ENCODE measurements around the gene ZFP90. TPM values are rescaled to one million over a fixed set of nuclear protein-coding genes. Genes with fewer than 3 reads are reported as not detected.

ZFP90 gene
- total and polyA plus RNA-seq, 9 of the 15 experiments (the other 6 are each of a cell fraction or from before 2014, with no cell fraction given), result 0.66 to 2.9 (median 2.3) TPM

DNA sequence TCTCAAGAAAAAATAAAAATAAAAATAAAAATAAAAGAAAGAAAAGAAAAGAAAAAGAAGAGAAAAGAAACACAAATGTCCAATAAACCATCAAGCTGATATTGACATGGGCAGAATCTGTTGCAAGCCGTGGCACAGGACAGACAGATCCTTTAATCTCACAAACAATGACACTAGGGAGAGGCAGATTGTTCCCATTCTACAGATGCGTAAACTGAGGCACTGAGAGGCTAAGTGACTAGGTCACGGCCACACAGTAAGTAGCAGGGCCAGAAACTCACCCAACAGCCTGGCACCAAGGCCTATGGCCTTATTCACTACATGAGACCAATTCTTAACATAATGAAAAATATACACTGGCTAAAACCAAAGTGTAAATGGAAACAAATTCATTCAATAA, 28.3 kb upstream of the ZFP90 start (continued):
- TF ChIP-seq, protein P1, sequence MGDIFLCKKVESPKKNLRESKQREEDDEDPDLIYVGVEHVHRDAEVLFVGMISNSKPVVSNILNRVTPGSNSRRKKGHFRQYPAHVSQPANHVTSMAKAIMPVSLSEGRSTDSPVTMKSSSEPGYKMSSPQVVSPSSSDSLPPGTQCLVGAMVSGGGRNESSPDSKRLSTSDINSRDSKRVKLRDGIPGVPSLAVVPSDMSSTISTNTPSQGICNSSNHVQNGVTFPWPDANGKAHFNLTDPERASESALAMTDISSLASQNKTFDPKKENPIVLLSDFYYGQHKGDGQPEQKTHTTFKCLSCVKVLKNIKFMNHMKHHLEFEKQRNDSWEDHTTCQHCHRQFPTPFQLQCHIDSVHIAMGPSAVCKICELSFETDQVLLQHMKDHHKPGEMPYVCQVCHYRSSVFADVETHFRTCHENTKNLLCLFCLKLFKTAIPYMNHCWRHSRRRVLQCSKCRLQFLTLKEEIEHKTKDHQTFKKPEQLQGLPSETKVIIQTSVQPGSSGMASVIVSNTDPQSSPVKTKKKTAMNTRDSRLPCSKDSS (IDR thresholded peaks at IDR 0.05; ENCODE audit: low read depth, partially characterized antibody), result no peak
- peak; percentile 91 for TF ChIP-seq BCOR (IDR thresholded peaks at IDR 0.05)
- TF ChIP-seq, protein P2, sequence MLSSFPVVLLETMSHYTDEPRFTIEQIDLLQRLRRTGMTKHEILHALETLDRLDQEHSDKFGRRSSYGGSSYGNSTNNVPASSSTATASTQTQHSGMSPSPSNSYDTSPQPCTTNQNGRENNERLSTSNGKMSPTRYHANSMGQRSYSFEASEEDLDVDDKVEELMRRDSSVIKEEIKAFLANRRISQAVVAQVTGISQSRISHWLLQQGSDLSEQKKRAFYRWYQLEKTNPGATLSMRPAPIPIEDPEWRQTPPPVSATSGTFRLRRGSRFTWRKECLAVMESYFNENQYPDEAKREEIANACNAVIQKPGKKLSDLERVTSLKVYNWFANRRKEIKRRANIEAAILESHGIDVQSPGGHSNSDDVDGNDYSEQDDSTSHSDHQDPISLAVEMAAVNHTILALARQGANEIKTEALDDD (IDR thresholded peaks at IDR 0.05), result no peak
- TF ChIP-seq TCF3 (CRISPR knock-in tag; IDR thresholded peaks at IDR 0.05), result no peak
- TF ChIP-seq MTA3 (IDR thresholded peaks at IDR 0.05; ENCODE audit: borderline replicate concordance), result no peak
- TF ChIP-seq, protein P3, sequence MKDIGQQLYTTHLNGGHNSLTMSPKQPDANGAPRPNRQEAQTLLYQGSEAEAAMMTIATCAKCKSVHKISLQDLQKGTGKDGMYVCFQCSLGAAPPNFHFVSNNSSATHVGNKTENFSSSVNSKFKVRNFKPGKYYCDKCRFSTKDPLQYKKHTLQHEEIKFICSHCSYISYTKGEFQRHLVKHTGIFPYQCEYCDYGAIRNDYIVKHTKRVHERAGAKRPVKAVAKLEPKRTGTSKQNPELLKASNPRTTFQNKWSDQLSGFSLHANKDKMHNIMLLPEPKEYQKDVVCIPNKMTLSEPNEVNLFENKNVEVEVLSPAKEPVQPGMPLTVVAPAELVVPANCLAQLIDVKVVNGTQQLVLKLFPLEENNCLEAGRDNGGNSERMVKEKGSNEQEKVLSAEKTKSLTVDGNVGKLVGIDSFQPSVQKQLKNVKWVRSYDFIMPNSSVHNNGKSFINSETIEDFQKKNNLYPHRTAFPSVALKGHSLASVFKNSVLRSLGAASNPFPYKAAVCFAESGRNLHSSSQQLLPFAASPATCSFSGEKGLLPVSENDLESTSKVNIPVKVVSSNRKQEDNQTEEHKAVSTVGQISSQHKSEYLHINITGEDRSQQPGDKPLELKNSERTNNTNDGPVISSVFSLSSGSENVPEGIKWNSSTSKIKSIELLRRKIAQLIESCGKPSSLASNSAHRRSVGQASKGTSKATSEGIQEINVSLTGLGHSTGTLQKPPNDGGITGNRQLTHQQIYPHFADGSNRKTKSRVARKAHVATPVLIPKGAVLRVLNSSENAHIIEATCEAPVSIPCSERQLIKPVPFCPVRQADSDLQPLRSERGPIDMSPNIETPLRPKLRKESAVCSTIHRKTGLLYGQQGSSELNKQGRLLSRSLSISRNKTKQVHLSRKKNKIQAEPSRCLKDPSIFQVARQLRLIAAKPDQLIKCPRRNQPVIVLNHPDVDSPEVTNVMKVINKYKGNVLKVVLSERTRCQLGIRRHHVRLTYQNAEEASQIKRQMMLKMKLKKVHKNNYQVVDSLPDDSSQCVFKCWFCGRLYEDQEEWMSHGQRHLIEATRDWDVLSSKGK (CRISPR knock-in tag; IDR thresholded peaks at IDR 0.05), result no peak
- no peak for TF ChIP-seq PTBP1 (IDR thresholded peaks at IDR 0.05; ENCODE audit: low read depth, low read length)
- TF ChIP-seq SMARCA5 (IDR thresholded peaks at IDR 0.05), result peak; percentile 49; the same call in 1 of the 2 replicates
- peak; percentile 46; the same call in 1 of the 2 replicates for TF ChIP-seq CBX1 (IDR thresholded peaks at IDR 0.05; ENCODE audit: low read depth)
- TF ChIP-seq ZC3H4 (CRISPR knock-in tag; IDR thresholded peaks at IDR 0.05; ENCODE audit: borderline replicate concordance), result no peak
- TF ChIP-seq, protein P4, sequence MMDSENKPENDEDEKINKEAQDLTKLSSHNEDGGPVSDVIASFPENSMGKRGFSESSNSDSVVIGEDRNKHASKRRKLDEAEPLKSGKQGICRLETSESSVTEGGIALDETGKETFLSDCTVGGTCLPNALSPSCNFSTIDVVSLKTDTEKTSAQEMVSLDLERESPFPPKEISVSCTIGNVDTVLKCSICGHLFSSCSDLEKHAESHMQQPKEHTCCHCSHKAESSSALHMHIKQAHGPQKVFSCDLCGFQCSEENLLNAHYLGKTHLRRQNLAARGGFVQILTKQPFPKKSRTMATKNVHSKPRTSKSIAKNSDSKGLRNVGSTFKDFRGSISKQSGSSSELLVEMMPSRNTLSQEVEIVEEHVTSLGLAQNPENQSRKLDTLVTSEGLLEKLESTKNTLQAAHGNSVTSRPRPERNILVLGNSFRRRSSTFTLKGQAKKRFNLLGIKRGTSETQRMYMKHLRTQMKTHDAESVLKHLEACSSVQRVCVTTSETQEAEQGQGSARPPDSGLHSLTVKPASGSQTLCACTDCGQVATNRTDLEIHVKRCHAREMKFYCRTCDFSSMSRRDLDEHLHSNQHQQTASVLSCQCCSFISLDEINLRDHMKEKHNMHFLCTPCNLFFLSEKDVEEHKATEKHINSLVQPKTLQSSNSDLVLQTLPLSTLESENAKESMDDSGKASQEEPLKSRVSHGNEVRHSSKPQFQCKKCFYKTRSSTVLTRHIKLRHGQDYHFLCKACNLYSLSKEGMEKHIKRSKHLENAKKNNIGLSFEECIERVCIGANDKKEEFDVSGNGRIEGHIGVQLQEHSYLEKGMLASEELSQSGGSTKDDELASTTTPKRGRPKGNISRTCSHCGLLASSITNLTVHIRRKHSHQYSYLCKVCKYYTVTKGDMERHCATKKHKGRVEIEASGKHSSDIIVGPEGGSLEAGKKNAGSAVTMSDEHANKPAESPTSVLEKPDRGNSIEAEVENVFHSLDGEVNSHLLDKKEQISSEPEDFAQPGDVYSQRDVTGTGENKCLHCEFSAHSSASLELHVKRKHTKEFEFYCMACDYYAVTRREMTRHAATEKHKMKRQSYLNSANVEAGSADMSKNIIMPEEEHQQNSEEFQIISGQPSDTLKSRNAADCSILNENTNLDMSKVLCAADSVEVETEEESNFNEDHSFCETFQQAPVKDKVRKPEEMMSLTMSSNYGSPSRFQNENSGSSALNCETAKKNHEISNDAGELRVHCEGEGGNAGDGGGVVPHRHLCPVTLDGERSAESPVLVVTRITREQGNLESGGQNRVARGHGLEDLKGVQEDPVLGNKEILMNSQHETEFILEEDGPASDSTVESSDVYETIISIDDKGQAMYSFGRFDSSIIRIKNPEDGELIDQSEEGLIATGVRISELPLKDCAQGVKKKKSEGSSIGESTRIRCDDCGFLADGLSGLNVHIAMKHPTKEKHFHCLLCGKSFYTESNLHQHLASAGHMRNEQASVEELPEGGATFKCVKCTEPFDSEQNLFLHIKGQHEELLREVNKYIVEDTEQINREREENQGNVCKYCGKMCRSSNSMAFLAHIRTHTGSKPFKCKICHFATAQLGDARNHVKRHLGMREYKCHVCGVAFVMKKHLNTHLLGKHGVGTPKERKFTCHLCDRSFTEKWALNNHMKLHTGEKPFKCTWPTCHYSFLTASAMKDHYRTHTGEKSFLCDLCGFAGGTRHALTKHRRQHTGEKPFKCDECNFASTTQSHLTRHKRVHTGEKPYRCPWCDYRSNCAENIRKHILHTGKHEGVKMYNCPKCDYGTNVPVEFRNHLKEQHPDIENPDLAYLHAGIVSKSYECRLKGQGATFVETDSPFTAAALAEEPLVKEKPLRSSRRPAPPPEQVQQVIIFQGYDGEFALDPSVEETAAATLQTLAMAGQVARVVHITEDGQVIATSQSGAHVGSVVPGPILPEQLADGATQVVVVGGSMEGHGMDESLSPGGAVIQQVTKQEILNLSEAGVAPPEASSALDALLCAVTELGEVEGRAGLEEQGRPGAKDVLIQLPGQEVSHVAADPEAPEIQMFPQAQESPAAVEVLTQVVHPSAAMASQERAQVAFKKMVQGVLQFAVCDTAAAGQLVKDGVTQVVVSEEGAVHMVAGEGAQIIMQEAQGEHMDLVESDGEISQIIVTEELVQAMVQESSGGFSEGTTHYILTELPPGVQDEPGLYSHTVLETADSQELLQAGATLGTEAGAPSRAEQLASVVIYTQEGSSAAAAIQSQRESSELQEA (IDR thresholded peaks at IDR 0.05; ENCODE audit: low read depth), result no peak
- TF ChIP-seq RCOR1 (IDR thresholded peaks at IDR 0.05; ENCODE audit: borderline replicate concordance in 1 of 2, low read depth in 2 of 2, low read length in 2 of 2), result peak in 1 of 2 experiments; percentile 61; a peak in 1 of 4 replicates

Data from K562 (cell line).